Neural progenitor cell (in vitro differentiated cells): ENCODE data around the gene TECR. TPM values are rescaled to one million over a fixed set of nuclear protein-coding genes. Genes with fewer than 3 reads are reported as not detected.
"Not testable (repeated sequence)": the region's sequence is repeated elsewhere in the genome, so short reads cannot be mapped to it uniquely, and the experiment has no call there.

ENCODE experiments used
- DNase-seq: peaks from one replicate; pipeline ENCODE4 v3.0.0-alpha.2; 2016; ENCODE audit warnings: low spot score
- H2AFZ ChIP-seq: fragments of 200-600 bp; sonication (generic); replicated peaks from 2 replicates; pipeline ENCODE4 v1.6.1; 2016; ENCODE audit warnings: antibody characterized with exemption
- H3F3A ChIP-seq: fragments of 200-600 bp; sonication (generic); 2 replicates; pipeline ENCODE4 v1.6.1; 2016; ENCODE audit warnings: antibody characterized with exemption, low read depth
- H3K27ac ChIP-seq: fragments of 200-600 bp; sonication (generic); 2 replicates; pipeline ENCODE4 v1.5.1; 2016; ENCODE audit warnings: mild to moderate bottlenecking
- H3K27me3 ChIP-seq: fragments of 200-600 bp; sonication (generic); 2 replicates; pipeline ENCODE4 v1.6.1; 2016; ENCODE audit warnings: mild to moderate bottlenecking, moderate library complexity
- H3K36me3 ChIP-seq: fragments of 200-600 bp; sonication (generic); 2 replicates; pipeline ENCODE4 v1.5.1; 2016
- H3K4me1 ChIP-seq: fragments of 200-600 bp; sonication (generic); 2 replicates; pipeline ENCODE4 v1.6.1; 2016; ENCODE audit warnings: mixed run types
- H3K4me2 ChIP-seq: fragments of 200-600 bp; sonication (generic); 2 replicates; pipeline ENCODE4 v1.6.1; 2016
- H3K4me3 ChIP-seq: fragments of 200-600 bp; sonication (generic); 2 replicates; pipeline ENCODE4 v1.5.1; 2016
- H3K79me2 ChIP-seq: fragments of 200-600 bp; sonication (generic); 2 replicates; pipeline ENCODE4 v1.6.1; 2016; ENCODE audit warnings: low read depth
- H3K9ac ChIP-seq: fragments of 200-600 bp; sonication (generic); 2 replicates; pipeline ENCODE4 v1.6.1; 2016
- H3K9me3 ChIP-seq: fragments of 200-600 bp; sonication (generic); 2 replicates; pipeline ENCODE4 v1.5.1; 2016; ENCODE audit warnings: low read depth
- H4K20me1 ChIP-seq: fragments of 200-600 bp; sonication (generic); 2 replicates; pipeline ENCODE4 v1.6.1; 2016; ENCODE audit warnings: low read depth
- H3K27ac Mint-ChIP-seq: 3 replicates; pipeline ENCODE4 v1.8.0; 2021; ENCODE audit warnings: mixed read lengths
- H3K27me3 Mint-ChIP-seq: 2 replicates; pipeline ENCODE4 v1.8.0; 2022; ENCODE audit warnings: low read depth, mild to moderate bottlenecking, inconsistent platforms, moderate library complexity, mixed read lengths; ENCODE audit not compliant: insufficient read depth
- H3K36me3 Mint-ChIP-seq: 3 replicates; pipeline ENCODE4 v1.8.0; 2021; ENCODE audit warnings: mixed read lengths
- H3K4me1 Mint-ChIP-seq: 3 replicates; pipeline ENCODE4 v1.8.0; 2021; ENCODE audit warnings: mixed read lengths
- H3K4me3 Mint-ChIP-seq: 3 replicates; pipeline ENCODE4 v1.8.0; 2021; ENCODE audit warnings: mild to moderate bottlenecking, moderate library complexity, mixed read lengths
- H3K9me3 Mint-ChIP-seq: 3 replicates; pipeline ENCODE4 v1.8.0; 2020; ENCODE audit warnings: mixed read lengths
- EZH2 ChIP-seq: fragments of 200-600 bp; sonication (generic); IDR thresholded peaks from 2 replicates; pipeline ENCODE4 v1.6.1; 2017; ENCODE audit warnings: antibody characterized with exemption, mild to moderate bottlenecking, moderate library complexity
- EZH2phosphoT487 ChIP-seq: fragments of 200-600 bp; sonication (generic); IDR thresholded peaks from 2 replicates; pipeline ENCODE4 v1.6.1; 2017; ENCODE audit warnings: antibody characterized with exemption
- total RNA-seq: library from RNA; depleted of rRNA; stranded (reverse); fragments of >200 nt; gene quantifications from 2 replicates; pipeline ENCODE4 v1.2.3, GENCODE V29; 2015; ENCODE audit warnings: low replicate concordance
- TF ChIP-seq, protein P1 (sequence below): fragments of 200-600 bp; sonication (generic); IDR thresholded peaks from 2 replicates; pipeline ENCODE4 v1.5.1; 2017; ENCODE audit warnings: antibody characterized with exemption, mild to moderate bottlenecking

The TECR gene
- total RNA-seq, 1 donor from 2014 or later = 41.9 TPM

DNA sequence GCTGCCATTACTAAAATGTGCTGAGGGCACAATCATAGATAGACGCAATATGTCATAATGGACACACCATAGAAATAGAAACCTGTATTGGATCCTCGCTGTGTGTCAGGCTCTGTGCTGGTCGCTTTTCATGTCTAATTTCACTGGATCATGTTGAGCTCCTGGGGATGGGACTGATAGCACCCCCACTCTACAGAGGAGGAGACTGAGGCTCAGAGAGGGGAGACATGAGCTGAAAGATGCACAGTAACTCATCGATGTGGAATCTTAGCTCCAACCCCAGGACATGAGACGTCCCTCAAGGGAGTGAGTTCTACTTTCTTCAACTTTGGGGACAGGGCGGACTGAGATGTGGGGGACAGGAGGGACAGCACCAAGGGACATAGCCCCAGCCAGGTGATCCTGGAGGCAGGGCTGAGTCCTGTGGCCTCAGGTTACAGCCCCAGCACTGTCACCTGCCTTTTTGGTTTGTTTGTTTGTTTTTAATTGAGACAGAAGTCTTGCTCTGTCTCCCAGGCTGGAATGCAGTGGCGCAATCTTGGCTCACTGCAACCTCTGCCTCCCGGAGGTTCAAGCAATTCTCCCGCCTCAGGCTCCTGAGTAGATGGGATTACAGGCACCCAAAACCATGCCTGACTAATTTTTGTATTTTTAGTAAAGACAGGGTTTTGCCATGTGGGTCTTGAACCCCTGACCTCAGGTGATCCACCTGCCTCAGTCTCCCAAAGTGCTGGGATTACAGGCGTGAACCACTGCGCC is 26.9 kb upstream of the TECR start:
- H3K27ac ChIP-seq = no peak overlapping the region
- Mint-ChIP-seq H3K36me3 (no peaks in the 10 kb centered on the region), H3K4me3 (no peak overlapping the region), H3K9me3 (no peaks in the 10 kb centered on the region), H3K4me1 (peaks cover 8% of the 10 kb centered on the region), H3K27ac (peak overlapping the region; percentile 50), H3K27me3 (peaks cover 8% of the 10 kb centered on the region)
- H3K36me3 ChIP-seq = no peaks in the 10 kb centered on the region
- H3K27me3 ChIP-seq = no peaks in the 10 kb centered on the region
- no peaks in the 10 kb centered on the region for H4K20me1 ChIP-seq
- H2AFZ ChIP-seq = no peak overlapping the region
- H3K4me3 ChIP-seq = no peak overlapping the region
- no peak overlapping the region for H3K9ac ChIP-seq
- TF ChIP-seq, protein P1, sequence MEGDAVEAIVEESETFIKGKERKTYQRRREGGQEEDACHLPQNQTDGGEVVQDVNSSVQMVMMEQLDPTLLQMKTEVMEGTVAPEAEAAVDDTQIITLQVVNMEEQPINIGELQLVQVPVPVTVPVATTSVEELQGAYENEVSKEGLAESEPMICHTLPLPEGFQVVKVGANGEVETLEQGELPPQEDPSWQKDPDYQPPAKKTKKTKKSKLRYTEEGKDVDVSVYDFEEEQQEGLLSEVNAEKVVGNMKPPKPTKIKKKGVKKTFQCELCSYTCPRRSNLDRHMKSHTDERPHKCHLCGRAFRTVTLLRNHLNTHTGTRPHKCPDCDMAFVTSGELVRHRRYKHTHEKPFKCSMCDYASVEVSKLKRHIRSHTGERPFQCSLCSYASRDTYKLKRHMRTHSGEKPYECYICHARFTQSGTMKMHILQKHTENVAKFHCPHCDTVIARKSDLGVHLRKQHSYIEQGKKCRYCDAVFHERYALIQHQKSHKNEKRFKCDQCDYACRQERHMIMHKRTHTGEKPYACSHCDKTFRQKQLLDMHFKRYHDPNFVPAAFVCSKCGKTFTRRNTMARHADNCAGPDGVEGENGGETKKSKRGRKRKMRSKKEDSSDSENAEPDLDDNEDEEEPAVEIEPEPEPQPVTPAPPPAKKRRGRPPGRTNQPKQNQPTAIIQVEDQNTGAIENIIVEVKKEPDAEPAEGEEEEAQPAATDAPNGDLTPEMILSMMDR = no peak
- TF ChIP-seq EZH2 (no peak), EZH2phosphoT487 (no peak)
- no peaks in the 10 kb centered on the region for H3K4me1 ChIP-seq
- no peaks in the 10 kb centered on the region for H3K79me2 ChIP-seq
- peaks cover 6% of the 10 kb centered on the region for H3F3A ChIP-seq
- no peak overlapping the region for H3K4me2 ChIP-seq
- no peaks in the 10 kb centered on the region for H3K9me3 ChIP-seq
- no peak for DNase-seq

DNA sequence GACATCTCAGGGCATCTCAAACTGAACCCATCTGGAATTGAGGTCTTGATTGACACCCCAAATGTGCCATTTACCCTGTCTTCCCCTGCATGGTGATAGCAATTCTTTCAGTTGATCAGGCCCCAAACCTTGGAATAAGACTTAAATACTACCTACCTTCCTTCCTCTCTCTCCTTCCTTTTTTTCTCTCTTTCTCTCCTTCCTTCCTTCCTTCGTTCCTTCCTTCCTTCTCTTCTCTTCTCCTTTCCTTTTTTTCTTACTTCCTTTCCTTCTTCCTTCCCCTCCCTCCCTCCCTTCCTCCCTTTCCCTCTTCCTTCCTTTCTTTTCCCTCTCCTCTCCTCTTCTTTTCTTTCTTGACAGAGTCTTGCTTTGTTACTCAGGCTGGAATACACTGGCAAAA is 26.1 kb upstream of the TECR start:
- H3K27ac ChIP-seq = no peak overlapping the region
- H3K4me1 ChIP-seq = no peaks in the 10 kb centered on the region
- Mint-ChIP-seq H3K4me1 (peaks cover 10% of the 10 kb centered on the region), H3K9me3 (no peaks in the 10 kb centered on the region), H3K27me3 (peaks cover 6% of the 10 kb centered on the region), H3K4me3 (no peak overlapping the region), H3K36me3 (no peaks in the 10 kb centered on the region), H3K27ac (no peak overlapping the region)
- DNase-seq = no peak
- no peak overlapping the region for H3K4me2 ChIP-seq
- no peaks in the 10 kb centered on the region for H3K27me3 ChIP-seq
- TF ChIP-seq, protein P1 = no peak
- TF ChIP-seq EZH2 (no peak), EZH2phosphoT487 (no peak)
- H3K9me3 ChIP-seq = no peaks in the 10 kb centered on the region
- H3K79me2 ChIP-seq = no peaks in the 10 kb centered on the region
- peaks cover 5% of the 10 kb centered on the region for H3F3A ChIP-seq
- H3K36me3 ChIP-seq = no peaks in the 10 kb centered on the region
- no peak overlapping the region for H2AFZ ChIP-seq
- H4K20me1 ChIP-seq = no peaks in the 10 kb centered on the region
- no peak overlapping the region for H3K9ac ChIP-seq
- no peak overlapping the region for H3K4me3 ChIP-seq

DNA sequence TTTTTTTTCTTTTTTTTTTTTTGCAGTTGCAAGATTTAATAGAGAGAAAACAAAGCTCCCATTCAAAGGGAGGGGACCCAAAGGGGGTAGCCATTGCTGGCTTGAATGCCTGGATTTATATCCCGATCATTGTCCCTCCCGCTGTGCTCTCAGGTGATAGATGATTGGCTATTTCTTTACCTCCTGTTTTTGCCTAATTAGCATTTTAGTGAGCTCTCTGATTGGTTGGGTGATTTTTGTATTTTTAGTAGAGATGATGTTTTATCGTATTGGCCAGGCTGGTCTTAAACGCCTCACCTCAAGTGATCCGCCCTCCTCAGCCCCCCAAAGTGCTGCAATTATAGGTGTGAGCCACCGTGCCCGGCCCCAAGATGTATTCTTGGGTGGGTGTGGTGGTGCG is 24.8 kb upstream of the TECR start:
- H3K27me3 ChIP-seq, H3K4me2 ChIP-seq, H3K4me3 ChIP-seq, H3K79me2 ChIP-seq, H3F3A ChIP-seq, H3K36me3 ChIP-seq, H3K4me3 Mint-ChIP-seq, H4K20me1 ChIP-seq, H2AFZ ChIP-seq, H3K27ac Mint-ChIP-seq, H3K27ac ChIP-seq, H3K9me3 ChIP-seq, DNase-seq, H3K9ac ChIP-seq, H3K9me3 Mint-ChIP-seq, H3K36me3 Mint-ChIP-seq, H3K27me3 Mint-ChIP-seq, H3K4me1 ChIP-seq: not testable (repeated sequence)
- H3K4me1 Mint-ChIP-seq = peaks cover 13% of the 10 kb centered on the region

DNA sequence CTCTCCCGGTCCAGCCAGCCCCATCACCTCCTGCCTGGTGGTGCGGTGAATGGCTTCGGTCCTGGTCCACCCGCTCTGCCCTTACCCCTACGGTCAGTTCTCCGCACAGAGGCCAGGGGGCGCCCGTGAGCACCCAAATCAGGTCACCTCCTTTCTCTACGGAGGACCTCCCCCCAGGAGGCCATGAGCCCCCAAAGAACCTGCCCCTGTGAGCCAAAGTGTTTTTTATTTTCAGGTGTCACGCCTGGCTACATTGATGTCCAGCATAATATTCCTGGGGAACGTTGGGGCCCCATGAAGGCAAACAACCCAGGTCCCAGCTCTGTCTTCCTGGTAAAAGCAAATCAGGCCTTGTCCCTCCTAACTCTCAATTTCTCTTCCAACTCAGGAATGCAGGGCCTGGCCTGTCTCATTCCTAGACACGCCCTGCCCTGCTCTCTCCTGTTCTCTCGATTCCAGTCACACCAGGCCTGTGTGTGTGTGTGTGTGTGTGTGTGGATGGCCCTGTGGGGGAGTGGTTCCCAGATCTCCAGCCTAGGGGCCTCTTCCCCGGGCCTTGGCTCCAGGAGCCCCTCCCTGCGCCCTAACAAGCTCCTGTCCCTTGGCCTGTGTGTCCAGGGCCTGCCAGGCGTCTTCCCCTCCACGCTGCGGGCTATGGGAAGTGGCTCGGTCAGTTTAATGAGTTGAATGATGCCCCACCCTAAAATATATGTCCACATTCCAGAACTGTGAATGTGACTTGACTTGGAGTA is 23.7 kb upstream of the TECR start:
- H3K9me3 Mint-ChIP-seq = no peaks in the 10 kb centered on the region
- H3K27ac ChIP-seq = no peak overlapping the region
- H3K27me3 Mint-ChIP-seq = peaks cover 9% of the 10 kb centered on the region
- no peak overlapping the region for H3K27ac Mint-ChIP-seq
- H3K36me3 ChIP-seq = no peaks in the 10 kb centered on the region
- no peak overlapping the region for H3K4me3 ChIP-seq
- no peak overlapping the region for H3K9ac ChIP-seq
- no peaks in the 10 kb centered on the region for H3K36me3 Mint-ChIP-seq
- peak overlapping the region; percentile 70 for H2AFZ ChIP-seq
- no peaks in the 10 kb centered on the region for H3K79me2 ChIP-seq
- DNase-seq = peak; percentile 70
- no peak for TF ChIP-seq EZH2phosphoT487
- TF ChIP-seq, protein P1 = peak; percentile 82
- TF ChIP-seq EZH2 = no peak
- H3K4me3 Mint-ChIP-seq = no peak overlapping the region
- no peaks in the 10 kb centered on the region for H4K20me1 ChIP-seq
- H3F3A ChIP-seq = peaks cover 5% of the 10 kb centered on the region
- no peaks in the 10 kb centered on the region for H3K4me1 ChIP-seq
- H3K4me2 ChIP-seq = no peak overlapping the region
- peaks cover 20% of the 10 kb centered on the region for H3K4me1 Mint-ChIP-seq
- no peaks in the 10 kb centered on the region for H3K9me3 ChIP-seq
- H3K27me3 ChIP-seq = no peaks in the 10 kb centered on the region
